Measurements from ENCODE around the gene FOXP1.

DNA sequence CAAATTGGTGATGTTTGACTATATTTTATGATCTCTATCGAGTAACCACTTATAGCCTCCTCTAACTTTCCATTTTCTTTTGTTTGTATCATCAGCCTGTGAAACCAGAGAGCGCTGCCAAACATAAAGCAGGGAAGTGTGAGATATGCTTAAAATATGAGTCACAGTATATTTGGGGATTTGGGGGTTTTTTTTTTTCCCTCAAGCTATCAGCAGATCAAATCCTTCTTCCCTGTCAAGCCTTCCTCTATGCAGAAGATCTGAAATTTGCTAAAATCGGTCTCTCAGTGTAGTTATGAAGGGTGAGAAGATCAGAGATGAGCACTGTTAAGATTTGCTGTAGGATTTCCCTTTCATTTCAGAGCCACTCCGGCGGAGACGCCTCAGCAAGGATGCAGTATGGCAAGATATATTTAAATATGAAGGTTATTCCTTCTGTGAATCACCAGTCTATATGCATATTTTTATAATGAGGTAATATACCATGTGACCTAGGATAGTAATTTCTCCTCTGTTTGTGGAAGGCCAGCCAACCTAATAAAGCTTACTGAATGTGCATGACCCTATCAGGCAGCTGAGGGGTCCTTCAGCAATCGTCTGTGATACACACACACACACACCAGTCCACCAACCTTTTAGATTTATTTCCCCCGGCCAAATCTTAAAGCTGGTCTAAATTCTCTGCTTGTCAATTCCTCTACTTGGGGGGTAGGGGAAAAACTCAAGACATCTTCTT is 474.1 kb downstream of the FOXP1 start:
- no peak for TF ChIP-seq POLR2A (IDR thresholded peaks at IDR 0.05)
- TF ChIP-seq, protein P1, sequence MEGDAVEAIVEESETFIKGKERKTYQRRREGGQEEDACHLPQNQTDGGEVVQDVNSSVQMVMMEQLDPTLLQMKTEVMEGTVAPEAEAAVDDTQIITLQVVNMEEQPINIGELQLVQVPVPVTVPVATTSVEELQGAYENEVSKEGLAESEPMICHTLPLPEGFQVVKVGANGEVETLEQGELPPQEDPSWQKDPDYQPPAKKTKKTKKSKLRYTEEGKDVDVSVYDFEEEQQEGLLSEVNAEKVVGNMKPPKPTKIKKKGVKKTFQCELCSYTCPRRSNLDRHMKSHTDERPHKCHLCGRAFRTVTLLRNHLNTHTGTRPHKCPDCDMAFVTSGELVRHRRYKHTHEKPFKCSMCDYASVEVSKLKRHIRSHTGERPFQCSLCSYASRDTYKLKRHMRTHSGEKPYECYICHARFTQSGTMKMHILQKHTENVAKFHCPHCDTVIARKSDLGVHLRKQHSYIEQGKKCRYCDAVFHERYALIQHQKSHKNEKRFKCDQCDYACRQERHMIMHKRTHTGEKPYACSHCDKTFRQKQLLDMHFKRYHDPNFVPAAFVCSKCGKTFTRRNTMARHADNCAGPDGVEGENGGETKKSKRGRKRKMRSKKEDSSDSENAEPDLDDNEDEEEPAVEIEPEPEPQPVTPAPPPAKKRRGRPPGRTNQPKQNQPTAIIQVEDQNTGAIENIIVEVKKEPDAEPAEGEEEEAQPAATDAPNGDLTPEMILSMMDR (IDR thresholded peaks at IDR 0.05), result no peak

Data from uterus (tissue), 2 donors.